HG03196 (cell line): ENCODE measurements around the gene SUN2.

ENCODE experiments used
- ATAC-seq: cut with Tn5 transposase; IDR thresholded peaks from one replicate; pipeline ENCODE4 v1.9.1; 2021; ENCODE audit not compliant: unreplicated experiment

Gene SUN2

GRCh38 chr22:38781033-38781432 lies 25.2 kb upstream of the SUN2 start:
- ATAC-seq: no peak

GRCh38 chr22:38777087-38777671 lies 21.4 kb upstream of the SUN2 start:
- ATAC-seq: no peak

- ATAC-seq: no peak
Measured at GRCh38 chr22:38776086-38776485, 20.3 kb upstream of the SUN2 start.

GRCh38 chr22:38775656-38776055 lies 19.9 kb upstream of the SUN2 start:
- no peak for ATAC-seq

GRCh38 chr22:38774496-38775166 lies 18.8 kb upstream of the SUN2 start:
- ATAC-seq: no peak

- ATAC-seq: no peak
Measured at GRCh38 chr22:38773363-38773946, 17.7 kb upstream of the SUN2 start.

- ATAC-seq: no peak
Measured at GRCh38 chr22:38772623-38772873, 16.8 kb upstream of the SUN2 start.

- ATAC-seq: no peak
Measured at GRCh38 chr22:38770257-38770949, 14.6 kb upstream of the SUN2 start.

GRCh38 chr22:38768036-38768435 lies 12.2 kb upstream of the SUN2 start:
- ATAC-seq: no peak

- ATAC-seq: no peak
Measured at GRCh38 chr22:38767313-38767712, 11.5 kb upstream of the SUN2 start.

GRCh38 chr22:38766076-38766777 lies 10.4 kb upstream of the SUN2 start:
- no peak for ATAC-seq

GRCh38 chr22:38762551-38762983 lies 6.8 kb upstream of the SUN2 start:
- no peak for ATAC-seq

- ATAC-seq: no peak
Measured at GRCh38 chr22:38761202-38762162, 5.7 kb upstream of the SUN2 start.

GRCh38 chr22:38760477-38761201 lies 4.8 kb upstream of the SUN2 start:
- ATAC-seq: no peak

GRCh38 chr22:38759005-38759404 lies 3.2 kb upstream of the SUN2 start:
- ATAC-seq: no peak

GRCh38 chr22:38758276-38758945 lies 2.6 kb upstream of the SUN2 start:
- no peak for ATAC-seq

- no peak for ATAC-seq
Measured at GRCh38 chr22:38757464-38757757, 1.6 kb upstream of the SUN2 start.

GRCh38 chr22:38756711-38757463 lies 1.1 kb upstream of the SUN2 start:
- ATAC-seq: no peak
